NCI-H1436 (cell line): ENCODE results near the gene OSBP2.

ENCODE experiments used
- DNase-seq: peaks from one replicate; lab custom pipeline; 2025; lab: John Stamatoyannopoulos, UW

Gene OSBP2

GRCh38 chr22:30881361-30882183, 186.9 kb downstream of the OSBP2 start:
- no peak for DNase-seq

DNA sequence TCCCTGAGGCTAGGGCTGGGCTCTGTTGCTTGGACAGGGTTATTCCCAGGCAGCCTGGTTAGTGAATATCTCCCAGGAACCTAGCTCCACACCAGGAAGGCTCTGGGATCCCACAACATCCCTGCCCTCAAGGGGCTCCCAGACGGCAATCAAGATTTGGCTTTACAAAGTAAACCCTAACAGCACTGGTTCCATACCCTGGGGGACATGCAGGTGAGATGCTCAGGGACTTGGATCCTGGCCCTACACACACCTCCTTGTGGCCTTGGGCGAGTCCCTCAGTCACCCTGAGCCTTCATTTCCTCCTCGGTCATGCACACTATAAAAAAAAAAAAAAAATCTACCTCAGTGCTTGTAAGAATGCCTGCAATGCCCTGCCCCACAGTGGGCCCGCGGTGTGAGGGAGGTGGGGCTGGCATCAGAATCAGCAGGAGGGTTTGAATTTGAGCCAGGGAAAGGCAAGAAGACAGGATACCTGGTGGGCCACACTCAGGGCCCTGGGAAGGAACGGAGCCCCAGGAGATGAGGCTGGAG, 187.6 kb downstream of the OSBP2 start:
- no peak for DNase-seq

- no peak for DNase-seq
Measured at GRCh38 chr22:30882974-30883533, 188.4 kb downstream of the OSBP2 start.

GRCh38 chr22:30883586-30884145, 189.0 kb downstream of the OSBP2 start:
- no peak for DNase-seq

DNA sequence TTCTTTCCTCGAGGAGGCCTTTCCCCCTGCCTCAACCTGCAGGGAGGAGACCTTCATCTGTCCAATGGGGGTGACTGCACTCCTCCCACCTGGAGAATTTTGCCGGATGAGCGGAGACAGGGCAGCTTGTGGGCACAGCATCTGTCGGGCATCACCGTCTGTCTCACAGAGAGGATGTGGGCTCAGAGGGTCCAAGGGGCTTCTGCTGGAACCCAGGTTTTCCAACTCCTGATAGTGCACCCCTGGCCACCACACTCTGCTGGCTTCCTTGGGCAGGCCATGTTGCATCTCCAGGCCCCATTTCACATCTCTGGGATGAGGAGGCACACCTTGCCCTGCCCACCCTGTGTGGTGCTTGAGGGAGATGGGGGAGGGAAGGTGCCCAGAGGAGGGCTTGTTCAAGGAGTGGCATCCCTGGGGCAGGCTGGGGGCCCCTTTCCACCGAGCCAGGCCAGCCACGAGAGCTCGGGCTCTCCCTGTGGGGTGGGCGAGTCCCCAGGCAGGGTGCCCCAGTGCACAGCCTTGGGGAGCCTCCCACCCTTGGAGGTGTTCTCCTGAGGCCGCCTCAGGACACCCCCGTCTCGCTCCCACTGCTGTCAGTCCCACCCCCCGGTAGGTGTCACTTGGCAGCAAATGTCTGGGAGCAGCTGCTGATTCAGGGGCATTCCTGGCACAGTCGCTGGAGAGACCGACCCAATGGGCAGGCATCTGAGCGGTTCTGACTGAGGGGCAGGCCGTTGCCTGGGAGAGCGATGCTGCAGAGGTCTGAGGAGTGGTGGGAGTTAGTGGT, 189.7 kb downstream of the OSBP2 start:
- no peak for DNase-seq

DNA sequence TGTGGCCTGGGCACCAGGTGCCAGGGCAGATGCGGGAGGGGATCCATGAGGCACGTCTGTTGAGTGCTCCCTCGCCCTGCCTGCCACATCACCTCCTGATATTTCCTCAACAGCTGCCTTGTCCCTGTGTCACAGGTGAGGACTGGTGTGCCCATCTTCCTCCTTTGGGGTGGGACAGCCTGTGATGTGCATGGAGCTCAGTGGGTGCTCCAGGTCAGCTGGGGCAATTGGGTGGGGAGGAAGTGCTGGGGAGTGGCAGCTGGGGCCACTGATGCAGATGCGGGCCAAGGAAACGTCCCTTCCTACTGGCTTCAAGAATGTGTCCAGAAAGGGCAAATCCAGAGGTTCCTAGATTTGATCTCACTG, 190.3 kb downstream of the OSBP2 start:
- DNase-seq, result no peak

DNA sequence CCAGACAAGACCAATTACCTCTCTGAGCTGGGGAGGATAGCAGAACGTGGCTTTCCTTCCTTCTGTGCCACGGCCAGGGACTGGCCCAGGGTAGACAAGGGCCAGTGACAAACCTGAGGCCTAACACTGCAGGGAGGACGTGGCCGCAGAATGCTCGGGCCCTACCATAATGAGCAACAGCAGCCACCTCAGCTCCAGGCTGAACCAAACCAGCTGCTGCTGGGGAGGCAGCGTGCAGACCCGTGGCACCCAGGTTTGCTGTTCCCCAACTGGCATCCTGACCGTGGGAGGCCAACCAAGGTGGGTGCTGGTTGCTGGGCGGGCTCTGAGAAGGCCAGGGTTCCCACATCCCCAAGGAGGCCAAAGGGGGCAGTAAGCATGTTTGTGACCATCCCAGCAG, 190.9 kb downstream of the OSBP2 start:
- no peak for DNase-seq

GRCh38 chr22:30887453-30887852, 192.8 kb downstream of the OSBP2 start:
- no peak for DNase-seq

DNA sequence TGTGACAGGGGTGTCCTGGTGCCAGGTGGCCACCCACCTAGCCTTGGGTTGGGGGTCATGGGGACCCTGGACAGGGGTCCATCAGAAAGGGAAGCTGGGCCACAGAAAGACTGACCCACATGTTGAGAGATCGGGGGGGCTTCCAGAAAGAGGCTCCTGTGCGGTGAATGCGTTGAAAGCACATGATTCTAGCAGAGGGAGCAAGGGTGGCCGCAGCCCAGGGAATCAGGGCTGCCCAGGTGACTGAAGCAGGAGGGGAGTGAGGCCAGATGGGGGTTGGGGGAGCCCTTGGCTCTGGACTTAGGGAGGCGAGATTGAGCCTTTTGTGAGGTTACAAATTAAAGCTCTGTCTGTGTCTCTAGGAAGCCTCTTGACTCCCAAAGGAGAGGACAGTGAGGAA, 193.2 kb downstream of the OSBP2 start:
- DNase-seq, result no peak

GRCh38 chr22:30889268-30889995, 194.8 kb downstream of the OSBP2 start:
- no peak for DNase-seq

- no peak for DNase-seq
Measured at GRCh38 chr22:30889996-30890480, 195.4 kb downstream of the OSBP2 start.

DNA sequence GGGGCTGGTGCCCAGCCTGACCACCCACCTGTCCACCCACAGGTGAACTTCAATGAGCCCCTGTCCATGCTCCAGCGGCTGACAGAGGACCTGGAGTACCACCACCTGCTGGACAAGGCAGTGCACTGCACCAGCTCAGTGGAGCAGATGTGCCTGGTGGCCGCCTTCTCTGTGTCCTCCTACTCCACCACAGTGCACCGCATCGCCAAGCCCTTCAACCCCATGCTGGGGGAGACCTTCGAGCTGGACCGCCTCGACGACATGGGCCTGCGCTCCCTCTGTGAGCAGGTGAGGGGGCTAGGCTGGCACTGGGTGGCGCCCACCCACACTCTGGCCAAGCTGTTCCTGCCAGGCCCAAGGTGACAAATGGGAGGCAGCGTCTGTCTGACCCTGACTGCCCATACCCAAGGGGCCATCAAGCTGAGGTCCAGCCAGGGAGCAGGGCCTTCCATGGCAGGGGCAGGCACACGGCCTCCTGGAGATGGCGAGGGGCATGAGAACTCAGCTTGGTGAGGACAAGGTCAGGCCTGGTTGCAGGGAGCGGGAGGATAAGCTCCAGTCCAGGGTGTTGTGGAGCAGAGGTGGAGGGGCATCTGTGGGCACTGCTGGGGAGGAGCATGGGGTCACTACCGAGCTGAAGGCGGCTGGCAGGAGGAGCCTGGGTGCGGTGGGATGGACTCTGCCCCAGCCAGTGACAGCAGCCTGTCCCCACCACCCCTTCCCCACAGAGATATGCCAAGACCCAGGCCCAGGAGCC, 196.2 kb downstream of the OSBP2 start:
- DNase-seq, result no peak

GRCh38 chr22:30891443-30891755, 196.7 kb downstream of the OSBP2 start:
- DNase-seq, result no peak

- DNase-seq, result no peak
Measured at GRCh38 chr22:30891781-30892180, 197.1 kb downstream of the OSBP2 start.

- DNase-seq, result no peak
Measured at GRCh38 chr22:30892286-30892685, 197.6 kb downstream of the OSBP2 start.

DNA sequence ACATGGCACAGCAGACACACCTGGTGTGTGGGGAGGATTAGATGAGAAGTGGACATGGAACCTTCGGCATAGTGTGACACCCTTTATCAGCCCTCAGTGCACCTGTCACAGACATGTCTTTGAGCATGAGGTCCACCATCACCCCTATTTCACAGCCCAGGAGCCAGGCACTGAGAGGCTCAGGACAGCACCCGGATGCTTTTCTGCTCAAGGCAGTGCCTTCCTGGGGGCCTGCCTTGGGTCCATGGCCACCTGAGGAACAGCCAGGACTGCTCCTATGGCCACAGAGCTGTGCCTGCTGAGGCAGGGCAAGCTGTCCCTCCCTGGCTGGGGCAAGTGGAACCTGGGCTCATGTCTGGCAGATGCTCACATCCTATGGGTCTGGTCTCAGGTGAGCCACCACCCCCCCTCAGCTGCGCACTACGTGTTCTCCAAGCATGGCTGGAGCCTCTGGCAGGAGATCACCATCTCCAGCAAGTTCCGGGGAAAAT, 198.1 kb downstream of the OSBP2 start:
- no peak for DNase-seq

GRCh38 chr22:30893434-30894370, 199.0 kb downstream of the OSBP2 start:
- DNase-seq, result no peak

GRCh38 chr22:30894371-30894740, 199.7 kb downstream of the OSBP2 start:
- DNase-seq, result no peak

GRCh38 chr22:30902496-30903357, 208.1 kb downstream of the OSBP2 start:
- DNase-seq, result no peak
